GM12892 (cell line): Measurements from ENCODE around the gene OR2L13.

Source experiments
- DNase-seq: peaks from one replicate; pipeline ENCODE4 v3.0.0; 2011; ENCODE audit not compliant: insufficient read length
- FAIRE-seq: peaks from 2 replicates; lab custom pipeline; 2011; peaks lifted over from hg19 to GRCh38; lab: Jason Lieb, UNC
- POLR2A ChIP-seq: IDR thresholded peaks from 2 replicates; pipeline ENCODE4 v1.6.1; 2011; ENCODE audit warnings: low read depth, low read length, control low read depth
- POLR2AphosphoS5 ChIP-seq: IDR thresholded peaks from 2 replicates; pipeline ENCODE4 v1.6.1; 2011; ENCODE audit warnings: low read depth, low read length, control low read depth
- TAF1 ChIP-seq: IDR thresholded peaks from 2 replicates; pipeline ENCODE4 v1.6.1; 2011; ENCODE audit warnings: low read depth, mild to moderate bottlenecking, control low read depth, low read length, borderline replicate concordance

Gene OR2L13

DNA sequence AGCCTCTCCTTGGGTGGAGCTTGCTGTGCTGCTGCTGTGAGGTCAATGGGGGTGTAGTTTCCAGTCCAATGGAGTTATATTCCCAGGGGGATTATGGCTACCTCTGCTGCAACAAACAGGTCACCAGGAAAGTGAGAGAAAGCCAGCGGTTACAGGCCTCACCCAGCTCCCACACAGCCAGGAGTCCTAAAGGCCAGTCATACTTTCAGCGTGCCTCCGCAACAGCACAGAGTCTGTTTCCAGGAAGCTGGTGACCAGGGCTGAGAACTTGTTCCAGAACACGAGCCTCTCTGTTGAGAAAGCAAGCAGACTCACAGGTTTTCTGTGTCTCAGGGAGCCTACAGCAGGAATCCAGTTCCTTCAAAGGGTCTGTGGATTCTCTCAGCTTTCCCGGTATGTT is 32.7 kb downstream of the OR2L13 start:
- DNase-seq, result no peak
- TF ChIP-seq POLR2AphosphoS5 (no peak), POLR2A (no peak), TAF1 (no peak)
- no peak for FAIRE-seq

- DNase-seq (no peak), FAIRE-seq (no peak)
- TF ChIP-seq TAF1 (no peak), POLR2AphosphoS5 (no peak), POLR2A (no peak)
These were observed 41.8 kb downstream of the OR2L13 start for GRCh38 chr1:248136811-248137210.

GRCh38 chr1:248140846-248141245 is 45.9 kb downstream of the OR2L13 start:
- DNase-seq (no peak), FAIRE-seq (no peak)

GRCh38 chr1:248143311-248143710 is 48.3 kb downstream of the OR2L13 start:
- FAIRE-seq, result no peak
- TF ChIP-seq POLR2A (no peak), TAF1 (no peak), POLR2AphosphoS5 (no peak)
- no peak for DNase-seq

More at GRCh38 chr1:248140846-248141245, 45.9 kb downstream of the OR2L13 start:
- TF ChIP-seq TAF1 (no peak), POLR2AphosphoS5 (no peak), POLR2A (no peak)

DNA sequence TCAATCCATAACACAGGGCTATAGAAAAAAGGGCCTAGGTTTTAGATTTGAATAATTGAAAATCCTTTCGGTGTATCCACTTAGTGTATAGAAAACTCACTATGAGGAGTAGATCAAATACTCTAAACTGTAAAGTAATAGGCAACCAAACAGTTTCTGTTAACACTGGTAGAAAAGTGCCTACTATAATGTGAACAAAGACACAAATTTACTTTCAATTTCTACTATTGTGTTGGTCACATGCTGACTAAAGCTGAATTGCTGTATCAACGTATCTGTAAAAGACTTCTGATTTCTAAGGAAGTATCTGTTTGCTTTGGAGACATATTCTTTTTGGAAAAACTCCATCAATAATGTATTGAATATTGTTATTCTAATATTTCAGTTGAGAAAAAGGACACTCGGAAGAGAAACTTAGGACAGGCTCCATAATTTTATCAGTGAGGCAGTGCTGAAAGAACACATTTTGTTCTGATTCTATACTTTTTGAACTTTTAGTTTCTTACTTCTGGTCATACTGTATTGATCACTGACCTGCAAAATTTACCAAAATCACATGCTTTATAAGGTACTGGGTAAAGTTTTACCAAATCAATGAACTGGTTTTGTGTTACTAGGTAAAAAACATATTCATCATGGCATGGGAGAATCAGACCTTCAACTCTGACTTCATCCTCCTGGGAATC is 49.7 kb downstream of the OR2L13 start, which contains the start of gene OR2M5:
OR2M5 (plus strand) TSS at position 636 of the 686 bp plus-strand sequence; CDS start at position 636, 0 bp downstream.
- DNase-seq (no peak), FAIRE-seq (no peak)
- TF ChIP-seq POLR2AphosphoS5 (no peak), TAF1 (no peak), POLR2A (no peak)
